C4-2B (cell line): ENCODE measurements around the gene ORM1.

ENCODE experiments used
- ZFX ChIP-seq: fragments of 450-650 bp; IDR thresholded peaks from 2 replicates; pipeline ENCODE4 v1.6.1; 2017
- TF ChIP-seq, protein P1 (sequence below): fragments of 450-650 bp; conservative IDR thresholded peaks from 2 replicates; pipeline ENCODE4 v1.5.1; 2017; ENCODE audit warnings: mild to moderate bottlenecking

DNA sequence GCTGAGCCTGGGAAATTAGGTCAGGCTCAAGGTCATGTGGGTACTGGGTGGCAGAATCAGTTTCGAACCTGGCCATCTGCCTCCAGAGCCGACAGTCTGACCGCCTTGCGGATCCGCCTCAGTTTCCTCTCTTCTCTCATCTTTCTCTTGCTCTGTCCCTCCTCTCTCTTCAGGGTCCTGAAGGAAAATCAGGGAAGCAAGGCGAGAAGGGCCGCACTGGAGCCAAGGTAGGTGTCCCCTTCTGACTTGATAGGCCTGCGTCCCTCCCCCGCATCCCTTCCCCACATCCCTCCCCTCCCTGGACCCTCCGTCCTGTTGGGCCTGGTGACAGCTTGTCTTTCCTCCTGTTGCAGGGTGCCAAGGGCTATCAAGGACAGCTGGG, 40.8 kb upstream of the ORM1 start:
- TF ChIP-seq, protein P1, sequence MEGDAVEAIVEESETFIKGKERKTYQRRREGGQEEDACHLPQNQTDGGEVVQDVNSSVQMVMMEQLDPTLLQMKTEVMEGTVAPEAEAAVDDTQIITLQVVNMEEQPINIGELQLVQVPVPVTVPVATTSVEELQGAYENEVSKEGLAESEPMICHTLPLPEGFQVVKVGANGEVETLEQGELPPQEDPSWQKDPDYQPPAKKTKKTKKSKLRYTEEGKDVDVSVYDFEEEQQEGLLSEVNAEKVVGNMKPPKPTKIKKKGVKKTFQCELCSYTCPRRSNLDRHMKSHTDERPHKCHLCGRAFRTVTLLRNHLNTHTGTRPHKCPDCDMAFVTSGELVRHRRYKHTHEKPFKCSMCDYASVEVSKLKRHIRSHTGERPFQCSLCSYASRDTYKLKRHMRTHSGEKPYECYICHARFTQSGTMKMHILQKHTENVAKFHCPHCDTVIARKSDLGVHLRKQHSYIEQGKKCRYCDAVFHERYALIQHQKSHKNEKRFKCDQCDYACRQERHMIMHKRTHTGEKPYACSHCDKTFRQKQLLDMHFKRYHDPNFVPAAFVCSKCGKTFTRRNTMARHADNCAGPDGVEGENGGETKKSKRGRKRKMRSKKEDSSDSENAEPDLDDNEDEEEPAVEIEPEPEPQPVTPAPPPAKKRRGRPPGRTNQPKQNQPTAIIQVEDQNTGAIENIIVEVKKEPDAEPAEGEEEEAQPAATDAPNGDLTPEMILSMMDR, result no peak
- TF ChIP-seq ZFX, result no peak
